Measurements from ENCODE around the gene GLS. TPM values are rescaled to one million over a fixed set of nuclear protein-coding genes. Genes with fewer than 3 reads are reported as not detected.

The GLS gene
- total and polyA plus RNA-seq, 4 donors: 31.1 to 318 (median 104) TPM

GRCh38 chr2:190947141-190947540, 66.5 kb downstream of the GLS start:
- Histone ChIP-seq H3K9ac (ENCODE audit: insufficient read depth in 1 of 2, low read length in 2 of 2) (no peak overlapping the region), H3K4me3 (no peak overlapping the region), H3K9me3 (ENCODE audit: control insufficient read depth in 4 of 4, insufficient read depth in 3 of 4, low read length in 3 of 4) (no peaks in the 10 kb centered on the region), H3K27me3 (ENCODE audit: control insufficient read depth in 3 of 3, insufficient read depth in 3 of 3, low read length in 2 of 3) (no peaks in the 10 kb centered on the region), H3K4me1 (ENCODE audit: control insufficient read depth in 5 of 5, insufficient read depth in 5 of 5, low read length in 5 of 5) (peaks cover 6 to 26% (median 14%) of the 10 kb centered on the region in 5 donors), H3K36me3 (ENCODE audit: control insufficient read depth in 4 of 4, insufficient read depth in 4 of 4, low read length in 4 of 4) (no peaks in the 10 kb centered on the region), H3K27ac (ENCODE audit: low read depth in 1 of 2, low read length in 1 of 2) (no peak overlapping the region)
- ATAC-seq (ENCODE audit: insufficient read depth, low FRiP score) (no peak), DNase-seq (peak in 2 of 3 donors; percentile 68 to 69)
- no peak for TF ChIP-seq CTCF (IDR thresholded peaks at IDR 0.05; ENCODE audit: control extremely low read depth, extremely low read depth)
- 6 to 13% methylated on average over 1 of the region's 1 CpG for WGBS, 2 donors

- 2 to 7% methylated on average over 2 of the region's 2 CpGs for WGBS, 2 donors
- DNase-seq (peak; percentile 27 to 86 (median 86)), ATAC-seq (ENCODE audit: insufficient read depth, low FRiP score) (peak; percentile 66)
- Histone ChIP-seq H3K27me3 (ENCODE audit: control insufficient read depth in 3 of 3, insufficient read depth in 3 of 3, low read length in 2 of 3) (no peaks in the 10 kb centered on the region), H3K9me3 (ENCODE audit: control insufficient read depth in 4 of 4, insufficient read depth in 3 of 4, low read length in 3 of 4) (no peaks in the 10 kb centered on the region), H3K4me1 (ENCODE audit: control insufficient read depth in 5 of 5, insufficient read depth in 5 of 5, low read length in 5 of 5) (peaks cover 6 to 26% (median 14%) of the 10 kb centered on the region in 5 donors), H3K9ac (ENCODE audit: insufficient read depth in 1 of 2, low read length in 2 of 2) (peak overlapping the region in 1 of 2 donors; percentile 61), H3K27ac (ENCODE audit: low read depth in 1 of 2, low read length in 1 of 2) (peak overlapping the region in 1 of 2 donors; percentile 74), H3K36me3 (ENCODE audit: control insufficient read depth in 4 of 4, insufficient read depth in 4 of 4, low read length in 4 of 4) (no peaks in the 10 kb centered on the region), H3K4me3 (no peak overlapping the region)
- TF ChIP-seq CTCF (IDR thresholded peaks at IDR 0.05; ENCODE audit: control extremely low read depth, extremely low read depth): no peak
These were observed 67.2 kb downstream of the GLS start for GRCh38 chr2:190947711-190948251.

- Histone ChIP-seq H3K36me3 (ENCODE audit: control insufficient read depth in 4 of 4, insufficient read depth in 4 of 4, low read length in 4 of 4) (no peaks in the 10 kb centered on the region), H3K4me3 (no peak overlapping the region), H3K27ac (ENCODE audit: low read depth in 1 of 2, low read length in 1 of 2) (no peak overlapping the region), H3K9me3 (ENCODE audit: control insufficient read depth in 4 of 4, insufficient read depth in 3 of 4, low read length in 3 of 4) (no peaks in the 10 kb centered on the region), H3K4me1 (ENCODE audit: control insufficient read depth in 5 of 5, insufficient read depth in 5 of 5, low read length in 5 of 5) (peaks cover 6 to 26% (median 14%) of the 10 kb centered on the region in 5 donors), H3K9ac (ENCODE audit: insufficient read depth in 1 of 2, low read length in 2 of 2) (peak overlapping the region in 1 of 2 donors; percentile 61), H3K27me3 (ENCODE audit: control insufficient read depth in 3 of 3, insufficient read depth in 3 of 3, low read length in 2 of 3) (no peaks in the 10 kb centered on the region)
- 75 to 79% methylated on average over 2 of the region's 2 CpGs for WGBS, 2 donors
- ATAC-seq (ENCODE audit: insufficient read depth, low FRiP score) (no peak), DNase-seq (no peak)
- TF ChIP-seq CTCF (IDR thresholded peaks at IDR 0.05; ENCODE audit: control extremely low read depth, extremely low read depth): no peak
These were observed 68.0 kb downstream of the GLS start for GRCh38 chr2:190948671-190949070.

- no peak overlapping the region for H3K4me3 ChIP-seq
- no peaks in the 10 kb centered on the region for H3K9me3 ChIP-seq (ENCODE audit: control insufficient read depth in 4 of 4, insufficient read depth in 3 of 4, low read length in 3 of 4)
- H3K27me3 ChIP-seq (ENCODE audit: control insufficient read depth in 3 of 3, insufficient read depth in 3 of 3, low read length in 2 of 3): no peaks in the 10 kb centered on the region
- H3K9ac ChIP-seq (ENCODE audit: insufficient read depth in 1 of 2, low read length in 2 of 2): no peak overlapping the region
- DNase-seq (no peak), ATAC-seq (ENCODE audit: insufficient read depth, low FRiP score) (no peak)
- no peak overlapping the region for H3K27ac ChIP-seq (ENCODE audit: low read depth in 1 of 2, low read length in 1 of 2)
- WGBS, 2 donors: 86 to 89% methylated on average over 3 of the region's 3 CpGs
- H3K36me3 ChIP-seq (ENCODE audit: control insufficient read depth in 4 of 4, insufficient read depth in 4 of 4, low read length in 4 of 4): no peaks in the 10 kb centered on the region
- H3K4me1 ChIP-seq (ENCODE audit: control insufficient read depth in 5 of 5, insufficient read depth in 5 of 5, low read length in 5 of 5): peaks cover 6 to 26% (median 14%) of the 10 kb centered on the region in 5 donors
- TF ChIP-seq CTCF (IDR thresholded peaks at IDR 0.05; ENCODE audit: control extremely low read depth, extremely low read depth): no peak
These were observed 70.0 kb downstream of the GLS start for GRCh38 chr2:190950566-190950991.

All from lung (tissue), 12 donors.